GM23338 (cell line): ENCODE measurements around the gene PTPRN2. TPM values are rescaled to one million over a fixed set of nuclear protein-coding genes. Genes with fewer than 3 reads are reported as not detected.

Experiments used
- ATAC-seq: fragments of 200-7000 bp; cut with Tn5 transposase; 3 replicates; pipeline ENCODE4 v1.9.1; 2020
- DNase-seq: peaks from one replicate; pipeline ENCODE4 v3.0.0-alpha.2; 2015; ENCODE audit warnings: low spot score
- H2AFZ ChIP-seq: fragments of 200-600 bp; sonication (generic); 2 replicates; pipeline ENCODE4 v1.8.0; 2016; ENCODE audit warnings: antibody characterized with exemption, mild to moderate bottlenecking, moderate library complexity
- H3F3A ChIP-seq: fragments of 200-600 bp; sonication (generic); replicated peaks from 2 replicates; pipeline ENCODE4 v1.8.0; 2017; ENCODE audit warnings: antibody characterized with exemption, mixed run types, low read depth
- H3K27ac ChIP-seq: fragments of 200-600 bp; sonication (generic); 2 replicates; pipeline ENCODE4 v1.6.1; 2016; ENCODE audit warnings: low read depth
- H3K27me3 ChIP-seq: fragments of 200-600 bp; sonication (generic); 2 replicates; pipeline ENCODE4 v1.8.0; 2016; ENCODE audit warnings: mild to moderate bottlenecking, mixed run types, moderate library complexity; ENCODE audit not compliant: insufficient read depth
- H3K36me3 ChIP-seq: fragments of 200-600 bp; sonication (generic); 2 replicates; pipeline ENCODE4 v1.8.0; 2016; ENCODE audit warnings: mild to moderate bottlenecking; ENCODE audit not compliant: insufficient read depth
- H3K4me1 ChIP-seq: fragments of 200-600 bp; sonication (generic); 2 replicates; pipeline ENCODE4 v1.8.0; 2016; ENCODE audit warnings: mild to moderate bottlenecking, moderate library complexity; ENCODE audit not compliant: insufficient read depth
- H3K4me2 ChIP-seq: fragments of 200-600 bp; sonication (generic); 2 replicates; pipeline ENCODE4 v1.7.1; 2017; ENCODE audit warnings: mixed run types
- H3K4me3 ChIP-seq: fragments of 200-600 bp; sonication (generic); 2 replicates; pipeline ENCODE4 v1.6.1; 2016; ENCODE audit warnings: mixed run types
- H3K79me2 ChIP-seq: fragments of 200-600 bp; sonication (generic); replicated peaks from 2 replicates; pipeline ENCODE4 v1.8.0; 2017; ENCODE audit warnings: mild to moderate bottlenecking; ENCODE audit not compliant: insufficient read depth
- H3K9me2 ChIP-seq: fragments of 200-600 bp; sonication (generic); 2 replicates; pipeline ENCODE4 v1.8.0; 2017; ENCODE audit not compliant: insufficient read depth
- H4K20me1 ChIP-seq: fragments of 200-600 bp; sonication (generic); replicated peaks from 2 replicates; pipeline ENCODE4 v1.8.0; 2017; ENCODE audit warnings: mild to moderate bottlenecking; ENCODE audit not compliant: insufficient read depth
- H3K27ac Mint-ChIP-seq: 2 replicates; pipeline ENCODE4 v1.8.0; 2020; ENCODE audit warnings: inconsistent platforms, mild to moderate bottlenecking, moderate library complexity, mixed read lengths
- H3K27me3 Mint-ChIP-seq: 3 replicates; pipeline ENCODE4 v1.8.0; 2022; ENCODE audit warnings: low read depth, mild to moderate bottlenecking, moderate library complexity, mixed read lengths, inconsistent platforms; ENCODE audit not compliant: insufficient read depth, poor library complexity
- H3K36me3 Mint-ChIP-seq: 3 replicates; pipeline ENCODE4 v1.8.0; 2021; ENCODE audit warnings: low read depth, mild to moderate bottlenecking, inconsistent platforms, moderate library complexity, mixed read lengths
- H3K4me1 Mint-ChIP-seq: 3 replicates; pipeline ENCODE4 v1.8.0; 2020; ENCODE audit warnings: mild to moderate bottlenecking, inconsistent platforms, mixed read lengths
- H3K4me3 Mint-ChIP-seq: 3 replicates; pipeline ENCODE4 v1.8.0; 2021; ENCODE audit warnings: moderate library complexity, mild to moderate bottlenecking, inconsistent platforms, mixed read lengths
- H3K9me3 Mint-ChIP-seq: 3 replicates; pipeline ENCODE4 v1.8.0; 2020; ENCODE audit warnings: moderate library complexity, mild to moderate bottlenecking, inconsistent platforms, mixed read lengths
- CREB1 ChIP-seq: fragments of 250-450 bp; sonication (Bioruptor Pico); IDR thresholded peaks from 2 replicates; pipeline ENCODE4 v1.5.0; 2020; ENCODE audit warnings: low read depth, mild to moderate bottlenecking, moderate library complexity
- EZH2 ChIP-seq: fragments of 200-600 bp; sonication (generic); IDR thresholded peaks from one replicate; pipeline ENCODE4 v1.8.0; 2017; ENCODE audit warnings: antibody characterized with exemption, mild to moderate bottlenecking, low read depth; ENCODE audit not compliant: unreplicated experiment
- EZH2phosphoT487 ChIP-seq: fragments of 200-600 bp; sonication (generic); IDR thresholded peaks from one replicate; pipeline ENCODE4 v1.8.1; 2018; ENCODE audit warnings: antibody characterized with exemption; ENCODE audit not compliant: unreplicated experiment
- JUNB ChIP-seq: IDR thresholded peaks from one replicate; pipeline ENCODE4 v1.6.1; 2016; ENCODE audit warnings: antibody characterized with exemption; ENCODE audit not compliant: unreplicated experiment
- NANOG ChIP-seq: IDR thresholded peaks from 2 replicates; pipeline ENCODE4 v1.6.1; 2016; ENCODE audit warnings: antibody characterized with exemption, borderline replicate concordance
- POLR2AphosphoS5 ChIP-seq: IDR thresholded peaks from 2 replicates; pipeline ENCODE4 v1.6.1; 2016; ENCODE audit warnings: antibody characterized with exemption, low read depth
- REST ChIP-seq: IDR thresholded peaks from one replicate; pipeline ENCODE4 v1.6.1; 2018; ENCODE audit warnings: antibody characterized with exemption; ENCODE audit not compliant: unreplicated experiment
- STAT1 ChIP-seq: IDR thresholded peaks from one replicate; pipeline ENCODE4 v1.6.1; 2016; ENCODE audit warnings: antibody characterized with exemption; ENCODE audit not compliant: unreplicated experiment
- ZNF114 ChIP-seq: fragments of 250-450 bp; sonication (Bioruptor Pico); IDR thresholded peaks from 2 replicates; pipeline ENCODE4 v1.5.0; 2020; ENCODE audit warnings: mild to moderate bottlenecking, moderate library complexity
- ZNF331 ChIP-seq: fragments of 250-450 bp; sonication (Bioruptor Pico); IDR thresholded peaks from 2 replicates; pipeline ENCODE4 v1.5.0; 2020; ENCODE audit warnings: low read depth, mild to moderate bottlenecking, moderate library complexity
- polyA plus RNA-seq: library from polyadenylated mRNA; unstranded; fragments of >200 nt; fragmentation: Nextera tagmentation; extraction: Ambion mirVana; gene quantifications from 2 replicates; pipeline ENCODE4 v1.2.1, GENCODE V29; 2016
- total RNA-seq: library from RNA; depleted of rRNA; stranded (reverse); fragments of >200 nt; shearing (Covaris generic); gene quantifications from 2 replicates; pipeline ENCODE4 v1.2.3, GENCODE V29; 2014
- TF ChIP-seq, protein P1 (sequence below), 2 experiments: fragments of 200-600 bp in 1 of 2; sonication (generic) in 1 of 2; conservative IDR thresholded peaks; 2 replicates each; pipeline versions ENCODE4 v1.5.1 to v1.6.1; 2016 to 2017; ENCODE audit warnings: antibody characterized with exemption in 2 of 2, low read depth in 2 of 2, mild to moderate bottlenecking in 2 of 2, moderate library complexity in 1 of 2
- TF ChIP-seq, protein P2 (sequence below): fragments of 250-450 bp; sonication (Bioruptor Pico); IDR thresholded peaks from 2 replicates; pipeline ENCODE4 v1.5.0; 2020; ENCODE audit warnings: mild to moderate bottlenecking, moderate library complexity
- TF ChIP-seq, protein P3 (sequence below): IDR thresholded peaks from 2 replicates; pipeline ENCODE4 v1.6.1; 2016; ENCODE audit warnings: antibody characterized with exemption

PTPRN2 gene
- total and polyA plus RNA-seq, 2 experiments from 2014 or later, result 0.87 to 4.0 TPM

DNA sequence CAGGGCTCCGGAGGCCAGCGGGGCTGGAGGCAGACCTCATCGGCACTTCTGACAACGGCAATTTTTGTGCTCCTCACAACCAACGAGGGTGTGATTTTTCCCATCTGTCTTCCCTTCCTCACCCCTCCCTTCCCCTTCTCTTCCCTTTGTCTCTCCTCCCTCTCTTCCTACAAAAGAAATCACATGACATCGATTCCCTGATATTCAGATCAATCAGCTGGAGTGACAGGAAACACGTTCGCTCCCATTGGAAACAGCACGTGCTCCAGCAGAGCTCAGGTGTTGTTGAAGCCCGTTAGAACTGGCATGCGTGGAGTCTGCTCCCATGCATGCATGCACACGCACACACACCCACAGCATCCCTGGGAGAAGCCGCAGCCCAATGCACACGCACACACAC is 222.4 kb downstream of the PTPRN2 start:
- Histone ChIP-seq H3K9me2 (no peaks in the 10 kb centered on the region), H3K27me3 (no peaks in the 10 kb centered on the region), H3K4me3 (no peak overlapping the region), H3K4me2 (no peak overlapping the region), H3K79me2 (no peaks in the 10 kb centered on the region), H3K4me1 (no peaks in the 10 kb centered on the region), H3F3A (no peaks in the 10 kb centered on the region), H3K36me3 (no peaks in the 10 kb centered on the region), H2AFZ (no peak overlapping the region), H3K27ac (no peak overlapping the region), H4K20me1 (no peaks in the 10 kb centered on the region)
- DNase-seq (no peak), ATAC-seq (no peak)
- Mint-ChIP-seq H3K4me1 (no peaks in the 10 kb centered on the region), H3K4me3 (no peak overlapping the region), H3K27ac (no peak overlapping the region), H3K9me3 (peaks cover 92% of the 10 kb centered on the region), H3K36me3 (peaks cover 50% of the 10 kb centered on the region), H3K27me3 (peaks cover 14% of the 10 kb centered on the region)
- no peak for TF ChIP-seq CREB1
- TF ChIP-seq ZNF331, result no peak
- TF ChIP-seq, protein P1, sequence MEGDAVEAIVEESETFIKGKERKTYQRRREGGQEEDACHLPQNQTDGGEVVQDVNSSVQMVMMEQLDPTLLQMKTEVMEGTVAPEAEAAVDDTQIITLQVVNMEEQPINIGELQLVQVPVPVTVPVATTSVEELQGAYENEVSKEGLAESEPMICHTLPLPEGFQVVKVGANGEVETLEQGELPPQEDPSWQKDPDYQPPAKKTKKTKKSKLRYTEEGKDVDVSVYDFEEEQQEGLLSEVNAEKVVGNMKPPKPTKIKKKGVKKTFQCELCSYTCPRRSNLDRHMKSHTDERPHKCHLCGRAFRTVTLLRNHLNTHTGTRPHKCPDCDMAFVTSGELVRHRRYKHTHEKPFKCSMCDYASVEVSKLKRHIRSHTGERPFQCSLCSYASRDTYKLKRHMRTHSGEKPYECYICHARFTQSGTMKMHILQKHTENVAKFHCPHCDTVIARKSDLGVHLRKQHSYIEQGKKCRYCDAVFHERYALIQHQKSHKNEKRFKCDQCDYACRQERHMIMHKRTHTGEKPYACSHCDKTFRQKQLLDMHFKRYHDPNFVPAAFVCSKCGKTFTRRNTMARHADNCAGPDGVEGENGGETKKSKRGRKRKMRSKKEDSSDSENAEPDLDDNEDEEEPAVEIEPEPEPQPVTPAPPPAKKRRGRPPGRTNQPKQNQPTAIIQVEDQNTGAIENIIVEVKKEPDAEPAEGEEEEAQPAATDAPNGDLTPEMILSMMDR (conservative IDR thresholded peaks at IDR 0.05; ENCODE audit: low read depth in 2 of 2), result no peak
- no peak for TF ChIP-seq STAT1
- TF ChIP-seq EZH2, result no peak
- no peak for TF ChIP-seq ZNF114 (CRISPR knock-in tag)
- TF ChIP-seq, protein P2, sequence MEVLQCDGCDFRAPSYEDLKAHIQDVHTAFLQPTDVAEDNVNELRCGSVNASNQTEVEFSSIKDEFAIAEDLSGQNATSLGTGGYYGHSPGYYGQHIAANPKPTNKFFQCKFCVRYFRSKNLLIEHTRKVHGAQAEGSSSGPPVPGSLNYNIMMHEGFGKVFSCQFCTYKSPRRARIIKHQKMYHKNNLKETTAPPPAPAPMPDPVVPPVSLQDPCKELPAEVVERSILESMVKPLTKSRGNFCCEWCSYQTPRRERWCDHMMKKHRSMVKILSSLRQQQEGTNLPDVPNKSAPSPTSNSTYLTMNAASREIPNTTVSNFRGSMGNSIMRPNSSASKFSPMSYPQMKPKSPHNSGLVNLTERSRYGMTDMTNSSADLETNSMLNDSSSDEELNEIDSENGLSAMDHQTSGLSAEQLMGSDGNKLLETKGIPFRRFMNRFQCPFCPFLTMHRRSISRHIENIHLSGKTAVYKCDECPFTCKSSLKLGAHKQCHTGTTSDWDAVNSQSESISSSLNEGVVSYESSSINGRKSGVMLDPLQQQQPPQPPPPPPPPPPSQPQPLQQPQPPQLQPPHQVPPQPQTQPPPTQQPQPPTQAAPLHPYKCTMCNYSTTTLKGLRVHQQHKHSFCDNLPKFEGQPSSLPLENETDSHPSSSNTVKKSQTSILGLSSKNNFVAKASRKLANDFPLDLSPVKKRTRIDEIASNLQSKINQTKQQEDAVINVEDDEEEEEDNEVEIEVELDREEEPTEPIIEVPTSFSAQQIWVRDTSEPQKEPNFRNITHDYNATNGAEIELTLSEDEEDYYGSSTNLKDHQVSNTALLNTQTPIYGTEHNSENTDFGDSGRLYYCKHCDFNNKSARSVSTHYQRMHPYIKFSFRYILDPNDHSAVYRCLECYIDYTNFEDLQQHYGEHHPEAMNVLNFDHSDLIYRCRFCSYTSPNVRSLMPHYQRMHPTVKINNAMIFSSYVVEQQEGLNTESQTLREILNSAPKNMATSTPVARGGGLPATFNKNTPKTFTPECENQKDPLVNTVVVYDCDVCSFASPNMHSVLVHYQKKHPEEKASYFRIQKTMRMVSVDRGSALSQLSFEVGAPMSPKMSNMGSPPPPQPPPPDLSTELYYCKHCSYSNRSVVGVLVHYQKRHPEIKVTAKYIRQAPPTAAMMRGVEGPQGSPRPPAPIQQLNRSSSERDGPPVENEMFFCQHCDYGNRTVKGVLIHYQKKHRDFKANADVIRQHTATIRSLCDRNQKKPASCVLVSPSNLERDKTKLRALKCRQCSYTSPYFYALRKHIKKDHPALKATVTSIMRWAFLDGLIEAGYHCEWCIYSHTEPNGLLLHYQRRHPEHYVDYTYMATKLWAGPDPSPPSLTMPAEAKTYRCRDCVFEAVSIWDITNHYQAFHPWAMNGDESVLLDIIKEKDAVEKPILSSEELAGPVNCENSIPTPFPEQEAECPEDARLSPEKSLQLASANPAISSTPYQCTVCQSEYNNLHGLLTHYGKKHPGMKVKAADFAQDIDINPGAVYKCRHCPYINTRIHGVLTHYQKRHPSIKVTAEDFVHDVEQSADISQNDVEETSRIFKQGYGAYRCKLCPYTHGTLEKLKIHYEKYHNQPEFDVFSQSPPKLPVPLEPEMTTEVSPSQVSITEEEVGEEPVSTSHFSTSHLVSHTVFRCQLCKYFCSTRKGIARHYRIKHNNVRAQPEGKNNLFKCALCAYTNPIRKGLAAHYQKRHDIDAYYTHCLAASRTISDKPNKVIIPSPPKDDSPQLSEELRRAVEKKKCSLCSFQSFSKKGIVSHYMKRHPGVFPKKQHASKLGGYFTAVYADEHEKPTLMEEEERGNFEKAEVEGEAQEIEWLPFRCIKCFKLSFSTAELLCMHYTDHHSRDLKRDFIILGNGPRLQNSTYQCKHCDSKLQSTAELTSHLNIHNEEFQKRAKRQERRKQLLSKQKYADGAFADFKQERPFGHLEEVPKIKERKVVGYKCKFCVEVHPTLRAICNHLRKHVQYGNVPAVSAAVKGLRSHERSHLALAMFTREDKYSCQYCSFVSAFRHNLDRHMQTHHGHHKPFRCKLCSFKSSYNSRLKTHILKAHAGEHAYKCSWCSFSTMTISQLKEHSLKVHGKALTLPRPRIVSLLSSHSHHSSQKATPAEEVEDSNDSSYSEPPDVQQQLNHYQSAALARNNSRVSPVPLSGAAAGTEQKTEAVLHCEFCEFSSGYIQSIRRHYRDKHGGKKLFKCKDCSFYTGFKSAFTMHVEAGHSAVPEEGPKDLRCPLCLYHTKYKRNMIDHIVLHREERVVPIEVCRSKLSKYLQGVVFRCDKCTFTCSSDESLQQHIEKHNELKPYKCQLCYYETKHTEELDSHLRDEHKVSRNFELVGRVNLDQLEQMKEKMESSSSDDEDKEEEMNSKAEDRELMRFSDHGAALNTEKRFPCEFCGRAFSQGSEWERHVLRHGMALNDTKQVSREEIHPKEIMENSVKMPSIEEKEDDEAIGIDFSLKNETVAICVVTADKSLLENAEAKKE, result no peak
- TF ChIP-seq, protein P3, sequence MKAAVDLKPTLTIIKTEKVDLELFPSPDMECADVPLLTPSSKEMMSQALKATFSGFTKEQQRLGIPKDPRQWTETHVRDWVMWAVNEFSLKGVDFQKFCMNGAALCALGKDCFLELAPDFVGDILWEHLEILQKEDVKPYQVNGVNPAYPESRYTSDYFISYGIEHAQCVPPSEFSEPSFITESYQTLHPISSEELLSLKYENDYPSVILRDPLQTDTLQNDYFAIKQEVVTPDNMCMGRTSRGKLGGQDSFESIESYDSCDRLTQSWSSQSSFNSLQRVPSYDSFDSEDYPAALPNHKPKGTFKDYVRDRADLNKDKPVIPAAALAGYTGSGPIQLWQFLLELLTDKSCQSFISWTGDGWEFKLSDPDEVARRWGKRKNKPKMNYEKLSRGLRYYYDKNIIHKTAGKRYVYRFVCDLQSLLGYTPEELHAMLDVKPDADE, result no peak
- TF ChIP-seq JUNB, result no peak
- TF ChIP-seq POLR2AphosphoS5, result no peak
- TF ChIP-seq EZH2phosphoT487, result no peak
- TF ChIP-seq REST, result no peak
- TF ChIP-seq NANOG, result no peak
